Caco-2 (cell line): ENCODE data around the gene APLN. TPM values are rescaled to one million over a fixed set of nuclear protein-coding genes. Genes with fewer than 3 reads are reported as not detected.

Source experiments
- BruUV-seq: library from RNA; stranded (reverse); fragments of 400-500 nt; replicated peaks from 2 replicates; lab custom pipeline; 2021; lab: Mats Ljungman, UMichigan
- CTCF ChIA-PET: fragments of 300-600 bp; sonication (Branson Sonifier 250); formaldehyde crosslinking; loops from one replicate; lab custom pipeline; 2022; ENCODE audit warnings: antibody characterized with exemption; lab: Charles Lee
- POLR2A ChIA-PET: fragments of 300-600 bp; sonication (Branson Sonifier 250); formaldehyde crosslinking; loops from one replicate; lab custom pipeline; 2022; ENCODE audit warnings: antibody characterized with exemption; lab: Charles Lee
- DNase-seq, 2 experiments: peaks; one replicate each; pipeline versions ENCODE4 v3.0.0 to v3.0.0-alpha.2; 2020 to 2022
- H3K27me3 ChIP-seq: replicated peaks from 2 replicates; pipeline ENCODE4 v1.6.0; 2011; ENCODE audit warnings: low read length; ENCODE audit not compliant: control insufficient read depth, insufficient read depth
- H3K36me3 ChIP-seq: 2 replicates; pipeline ENCODE4 v1.5.1; 2011; ENCODE audit warnings: low read length; ENCODE audit not compliant: control insufficient read depth, insufficient read depth
- H3K4me1 ChIP-seq: fragments of 250-450 bp; sonication (Bioruptor Pico); 2 replicates; pipeline ENCODE4 v1.5.1; 2020; ENCODE audit warnings: mild to moderate bottlenecking
- H3K4me3 ChIP-seq: 2 replicates; pipeline ENCODE4 v1.5.1; 2011; ENCODE audit warnings: low read depth, mild to moderate bottlenecking, control low read depth, low read length
- H3K9me3 ChIP-seq: fragments of 250-450 bp; sonication (Bioruptor Pico); 2 replicates; pipeline ENCODE4 v1.5.1; 2020; ENCODE audit warnings: mild to moderate bottlenecking, moderate library complexity
- H3K27ac Mint-ChIP-seq: one replicate; pipeline ENCODE4 v1.8.0; 2022; ENCODE audit warnings: mixed read lengths; ENCODE audit not compliant: unreplicated experiment
- H3K27me3 Mint-ChIP-seq: one replicate; pipeline ENCODE4 v1.8.0; 2022; ENCODE audit warnings: mixed read lengths; ENCODE audit not compliant: insufficient read depth, unreplicated experiment
- H3K36me3 Mint-ChIP-seq: one replicate; pipeline ENCODE4 v1.8.0; 2022; ENCODE audit warnings: mild to moderate bottlenecking, mixed read lengths; ENCODE audit not compliant: insufficient read depth, unreplicated experiment
- H3K4me1 Mint-ChIP-seq: one replicate; pipeline ENCODE4 v1.8.0; 2022; ENCODE audit warnings: low read depth, mixed read lengths; ENCODE audit not compliant: unreplicated experiment
- H3K4me3 Mint-ChIP-seq: one replicate; pipeline ENCODE4 v1.8.0; 2022; ENCODE audit warnings: mild to moderate bottlenecking, moderate library complexity, mixed read lengths; ENCODE audit not compliant: unreplicated experiment
- H3K9me3 Mint-ChIP-seq: one replicate; pipeline ENCODE4 v1.8.0; 2022; ENCODE audit warnings: mixed read lengths; ENCODE audit not compliant: unreplicated experiment
- CTCF ChIP-seq, 2 experiments: fragments of 200-600 bp in 1 of 2; IDR thresholded peaks; 1 replicate in 1 of 2; 2 replicates in 1 of 2; pipeline versions ENCODE4 v1.5.1 to v1.8.0; 2011 to 2022; ENCODE audit warnings: antibody characterized with exemption in 1 of 2, control low read depth in 1 of 2, inconsistent platforms in 1 of 2, low read depth in 1 of 2, low read length in 1 of 2, mild to moderate bottlenecking in 1 of 2, moderate library complexity in 1 of 2; ENCODE audit not compliant: insufficient read depth in 1 of 2, severe bottlenecking in 1 of 2, unreplicated experiment in 1 of 2
- intact Hi-C: fragments of 100-400 bp; cut with micrococcal nuclease; formaldehyde crosslinking; loops from one replicate; pipeline ENCODE4 v1.10.0; 2022; ENCODE audit not compliant: unreplicated experiment
- total RNA-seq: library from RNA; stranded (reverse); gene quantifications from 2 replicates; pipeline ENCODE4 v1.2.3, GENCODE V29; 2022

The APLN gene
- total RNA-seq, 1 experiment from 2014 or later, result 0.20 TPM

- Mint-ChIP-seq H3K27me3 (peaks cover 4% of the 10 kb centered on the region), H3K36me3 (no peaks in the 10 kb centered on the region)
- BruUV-seq, result no TSS peak
Observed at GRCh38 chrX:129648514-129649267, 6.1 kb downstream of the APLN start.

GRCh38 chrX:129647418-129648410 is 7.0 kb downstream of the APLN start:
- H3K9me3 ChIP-seq, result no peaks in the 10 kb centered on the region
- no peaks in the 10 kb centered on the region for H3K36me3 ChIP-seq
- H3K4me1 Mint-ChIP-seq, result no peaks in the 10 kb centered on the region
- H3K27me3 Mint-ChIP-seq, result peaks cover 4% of the 10 kb centered on the region
- no peak overlapping the region for H3K27ac Mint-ChIP-seq
- no peak for TF ChIP-seq CTCF (IDR thresholded peaks at IDR 0.05; ENCODE audit: insufficient read depth in 1 of 2, low read depth in 1 of 2, low read length in 1 of 2, severe bottlenecking in 1 of 2, unreplicated experiment in 1 of 2)
- DNase-seq, result no peak
- H3K27me3 ChIP-seq, result no peaks in the 10 kb centered on the region
- H3K36me3 Mint-ChIP-seq, result no peaks in the 10 kb centered on the region
- intact Hi-C loops, result no loop called here
- H3K4me3 Mint-ChIP-seq, result no peak overlapping the region
- ChIA-PET CTCF (no interaction called here), POLR2A (no interaction called here)
- H3K4me3 ChIP-seq, result no peak overlapping the region
- no peaks in the 10 kb centered on the region for H3K4me1 ChIP-seq
- no peaks in the 10 kb centered on the region for H3K9me3 Mint-ChIP-seq
- no TSS peak for BruUV-seq

More at GRCh38 chrX:129648514-129649267, 6.1 kb downstream of the APLN start:
- no peaks in the 10 kb centered on the region for H3K27me3 ChIP-seq
- H3K36me3 ChIP-seq, result no peaks in the 10 kb centered on the region
- POLR2A ChIA-PET, result no interaction called here
- H3K9me3 Mint-ChIP-seq, result no peaks in the 10 kb centered on the region
- intact Hi-C loops, result no loop called here
- H3K4me3 Mint-ChIP-seq, result no peak overlapping the region
- H3K4me3 ChIP-seq, result no peak overlapping the region
- DNase-seq, result no peak
- no peaks in the 10 kb centered on the region for H3K4me1 ChIP-seq
- no peak for TF ChIP-seq CTCF (IDR thresholded peaks at IDR 0.05; ENCODE audit: insufficient read depth in 1 of 2, low read depth in 1 of 2, low read length in 1 of 2, severe bottlenecking in 1 of 2, unreplicated experiment in 1 of 2)
- CTCF ChIA-PET, result no interaction called here
- H3K9me3 ChIP-seq, result no peaks in the 10 kb centered on the region
- no peaks in the 10 kb centered on the region for H3K4me1 Mint-ChIP-seq
- no peak overlapping the region for H3K27ac Mint-ChIP-seq
